Suprapubic skin (tissue), 3 donors: ENCODE results near the gene LEKR1.

ENCODE experiments used
- POLR2A ChIP-seq, 2 donors: fragments of 450-650 bp; IDR thresholded peaks; one replicate each; pipeline ENCODE4 v1.6.1; 2017; ENCODE audit warnings: antibody characterized with exemption in 2 of 2, mild to moderate bottlenecking in 2 of 2, moderate library complexity in 2 of 2
- TF ChIP-seq, protein P1 (sequence below), 2 donors: fragments of 200-600 bp in 1 of 2; fragments of 450-650 bp in 1 of 2; sonication (generic) in 1 of 2; IDR thresholded peaks; one replicate each; pipeline ENCODE4 v1.5.1; 2016 to 2019; ENCODE audit warnings: antibody characterized with exemption in 2 of 2, mild to moderate bottlenecking in 1 of 2, moderate library complexity in 1 of 2

DNA sequence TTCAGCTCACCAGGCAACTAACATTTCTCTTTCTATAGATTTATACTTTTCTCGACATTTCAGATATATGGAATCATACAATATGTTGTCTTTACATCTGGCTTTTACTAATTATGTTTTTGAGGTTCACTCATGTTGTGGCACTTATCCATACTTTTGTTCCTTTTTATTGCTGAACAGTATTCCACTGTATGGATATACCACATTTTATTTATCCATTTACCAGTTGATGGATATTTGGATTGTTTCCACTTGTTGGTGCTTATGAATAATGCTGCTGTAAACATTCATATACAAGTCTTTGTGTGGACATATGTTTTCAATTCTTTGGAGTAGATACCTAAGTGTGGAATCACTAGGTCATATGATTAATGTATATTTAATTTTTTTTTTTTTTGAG lies 97.2 kb downstream of the LEKR1 start:
- no peak for TF ChIP-seq POLR2A (IDR thresholded peaks at IDR 0.05)
- TF ChIP-seq, protein P1, sequence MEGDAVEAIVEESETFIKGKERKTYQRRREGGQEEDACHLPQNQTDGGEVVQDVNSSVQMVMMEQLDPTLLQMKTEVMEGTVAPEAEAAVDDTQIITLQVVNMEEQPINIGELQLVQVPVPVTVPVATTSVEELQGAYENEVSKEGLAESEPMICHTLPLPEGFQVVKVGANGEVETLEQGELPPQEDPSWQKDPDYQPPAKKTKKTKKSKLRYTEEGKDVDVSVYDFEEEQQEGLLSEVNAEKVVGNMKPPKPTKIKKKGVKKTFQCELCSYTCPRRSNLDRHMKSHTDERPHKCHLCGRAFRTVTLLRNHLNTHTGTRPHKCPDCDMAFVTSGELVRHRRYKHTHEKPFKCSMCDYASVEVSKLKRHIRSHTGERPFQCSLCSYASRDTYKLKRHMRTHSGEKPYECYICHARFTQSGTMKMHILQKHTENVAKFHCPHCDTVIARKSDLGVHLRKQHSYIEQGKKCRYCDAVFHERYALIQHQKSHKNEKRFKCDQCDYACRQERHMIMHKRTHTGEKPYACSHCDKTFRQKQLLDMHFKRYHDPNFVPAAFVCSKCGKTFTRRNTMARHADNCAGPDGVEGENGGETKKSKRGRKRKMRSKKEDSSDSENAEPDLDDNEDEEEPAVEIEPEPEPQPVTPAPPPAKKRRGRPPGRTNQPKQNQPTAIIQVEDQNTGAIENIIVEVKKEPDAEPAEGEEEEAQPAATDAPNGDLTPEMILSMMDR (IDR thresholded peaks at IDR 0.05), result no peak
